ENCODE measurements around the gene TACR2.

Gene TACR2

DNA sequence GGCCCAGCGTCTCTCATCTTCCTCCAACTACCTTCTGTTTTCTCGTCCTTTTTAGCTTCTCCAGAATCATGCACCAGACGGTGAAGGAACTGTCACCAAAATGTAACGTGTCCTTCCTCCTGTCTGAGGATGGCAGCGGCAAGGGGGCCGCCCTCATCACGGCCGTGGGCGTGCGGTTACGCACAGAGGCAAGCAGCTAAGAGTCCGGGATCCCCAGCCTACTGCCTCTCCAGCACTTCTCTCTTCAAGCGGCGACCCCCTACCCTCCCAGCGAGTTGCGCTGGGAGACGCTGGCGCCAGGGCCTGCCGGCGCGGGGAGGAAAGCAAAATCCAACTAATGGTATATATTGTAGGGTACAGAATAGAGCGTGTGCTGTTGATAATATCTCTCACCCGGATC, 15.8 kb downstream of the TACR2 start:
- DNase-seq: no peak

DNA sequence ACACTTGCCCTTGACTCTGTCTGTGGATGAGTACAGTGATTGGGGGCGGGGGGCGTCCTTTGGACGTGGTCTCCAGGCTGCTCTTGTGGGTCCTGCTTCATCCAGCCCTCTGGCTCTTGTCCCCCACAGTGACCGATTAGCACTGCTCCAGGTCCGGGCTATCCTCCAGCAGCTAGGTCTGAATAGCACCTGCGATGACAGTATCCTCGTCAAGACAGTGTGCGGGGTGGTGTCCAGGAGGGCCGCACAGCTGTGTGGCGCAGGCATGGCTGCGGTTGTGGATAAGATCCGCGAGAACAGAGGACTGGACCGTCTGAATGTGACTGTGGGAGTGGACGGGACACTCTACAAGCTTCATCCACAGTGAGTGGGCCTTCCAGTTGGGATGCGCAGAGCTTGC, 18.3 kb downstream of the TACR2 start:
- DNase-seq: no peak

DNA sequence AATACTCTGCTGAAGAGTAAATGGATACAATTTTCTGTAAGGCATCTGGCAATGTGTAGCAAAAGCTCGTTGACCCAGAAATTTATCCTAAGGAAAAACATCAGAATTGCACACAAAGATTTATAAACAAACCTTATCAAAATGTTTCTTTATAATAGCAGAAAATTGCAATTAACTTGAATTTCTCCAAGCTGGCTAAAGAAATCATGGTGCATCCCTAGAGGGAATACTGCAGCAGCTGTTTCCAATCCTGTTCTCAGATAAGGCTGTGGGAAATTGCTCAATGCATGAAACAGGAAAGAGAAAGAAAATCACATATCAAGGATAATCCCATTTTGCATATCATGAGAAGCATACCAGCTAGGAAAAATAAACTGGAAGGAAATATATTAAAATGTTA, 18.7 kb downstream of the TACR2 start:
- DNase-seq: no peak

DNA sequence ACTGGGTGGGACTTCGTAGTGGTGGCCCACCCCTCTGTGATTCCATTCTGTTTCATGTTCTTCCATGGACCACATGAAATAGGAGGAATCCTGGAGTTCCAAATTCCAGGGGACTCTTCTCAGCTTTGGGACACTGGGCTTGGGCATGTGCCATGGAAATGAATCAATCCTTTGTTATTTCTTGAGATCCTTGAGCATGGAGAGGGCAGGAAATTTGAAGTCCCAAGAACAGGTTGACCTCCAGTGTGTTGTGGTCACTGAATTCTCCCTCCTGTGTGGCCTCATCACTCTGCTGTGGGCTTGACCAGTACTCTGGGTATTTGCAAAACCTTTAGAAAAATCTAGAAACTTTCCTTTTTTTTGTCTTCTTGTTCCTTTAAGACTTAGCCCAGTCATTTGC, 22.7 kb downstream of the TACR2 start:
- DNase-seq: no peak

DNA sequence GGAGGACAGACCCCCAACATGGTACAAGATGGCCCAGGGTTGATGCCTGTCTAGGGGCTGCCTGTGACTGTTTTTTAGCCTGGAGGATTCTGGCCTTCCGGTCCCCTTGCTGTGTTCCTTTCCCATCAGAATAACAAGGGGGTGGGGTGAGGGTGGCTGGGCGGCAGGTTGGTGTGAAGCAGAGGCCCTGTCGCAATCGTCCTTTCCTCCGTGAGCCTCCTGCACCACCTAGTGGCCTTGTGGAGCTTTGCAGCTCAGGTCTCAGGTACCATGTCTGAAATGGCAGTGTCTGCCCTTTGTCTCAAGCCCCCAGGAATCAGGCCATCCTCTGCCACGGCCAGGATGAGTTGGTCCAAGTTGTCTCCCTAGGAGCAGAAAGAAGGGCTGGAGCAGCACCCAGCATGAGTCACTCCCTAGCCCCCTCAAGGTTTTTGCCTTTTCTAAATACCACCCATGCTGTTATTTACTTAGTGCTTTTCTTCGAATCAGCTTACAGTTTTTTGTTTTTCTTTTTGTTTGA, 24.2 kb downstream of the TACR2 start:
- peak; percentile 70 for DNase-seq

DNA sequence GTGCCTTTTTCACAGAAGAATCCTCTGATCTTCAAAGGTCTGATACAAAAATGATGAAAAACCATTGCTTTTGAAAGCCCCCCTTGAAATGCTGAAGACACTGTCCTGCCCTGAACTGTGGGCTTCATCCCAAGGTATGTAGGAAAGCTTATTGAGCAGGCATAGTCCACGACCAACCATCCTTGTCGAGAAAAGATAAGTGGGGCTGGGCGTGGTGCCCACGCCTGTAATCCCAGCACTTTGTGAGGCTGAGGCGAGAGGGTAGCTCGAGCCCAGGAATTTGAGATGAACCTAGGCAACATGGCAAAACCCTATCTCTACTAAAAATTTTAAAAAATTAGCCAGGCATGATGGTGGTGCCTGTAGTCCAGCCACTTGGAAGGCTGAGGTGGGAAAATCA, 25.6 kb downstream of the TACR2 start:
- DNase-seq: no peak

DNA sequence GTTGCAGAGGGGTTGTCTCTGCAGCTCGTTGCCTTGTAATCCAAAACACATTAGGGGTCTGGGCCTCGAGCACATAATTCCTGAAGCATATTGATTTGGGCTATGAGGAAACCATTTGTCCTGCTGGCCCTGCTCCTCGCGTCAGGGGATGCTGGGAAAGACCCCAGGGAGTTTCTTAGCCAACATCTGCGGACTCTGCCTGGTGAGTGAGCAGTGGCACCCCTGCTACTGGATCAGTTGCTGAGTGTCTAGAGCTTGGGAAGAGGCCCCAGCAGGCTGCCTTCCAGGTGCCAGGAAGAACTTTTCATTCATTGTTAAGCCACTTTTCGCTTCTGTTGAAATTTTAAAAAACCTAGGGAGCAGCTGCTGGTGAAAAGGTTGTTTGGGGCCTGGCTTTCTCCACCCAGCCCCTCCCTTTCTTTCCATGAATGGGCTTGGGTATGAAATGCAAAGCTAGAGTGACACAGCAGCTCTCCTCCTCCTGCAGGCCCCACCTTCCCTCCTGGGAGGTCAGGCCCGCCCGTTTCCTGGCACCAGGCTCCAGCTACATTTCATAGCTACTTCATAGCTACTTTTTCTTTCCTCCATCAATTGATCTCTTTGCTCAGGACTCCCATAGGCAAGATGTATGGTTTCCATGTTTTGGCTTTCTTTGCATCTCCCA, 26.8 kb downstream of the TACR2 start:
- no peak for DNase-seq

DNA sequence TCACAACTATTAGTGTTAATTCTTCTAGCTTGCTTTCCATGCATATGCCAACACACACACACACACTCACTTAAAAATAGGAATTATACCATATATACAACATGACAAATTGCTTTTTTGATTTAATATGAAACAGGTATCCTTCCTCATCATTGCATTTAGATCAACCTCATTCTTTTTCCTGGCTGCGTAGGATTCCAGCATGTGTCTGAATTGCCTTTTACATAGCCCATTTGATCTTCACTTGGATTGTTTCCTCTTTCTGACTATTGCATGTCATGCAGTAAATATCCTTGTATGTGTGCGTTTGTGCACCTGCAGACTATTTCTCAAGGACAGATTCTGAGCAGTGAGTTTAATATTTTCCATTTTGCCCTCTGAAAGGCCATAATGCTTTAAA, 28.2 kb downstream of the TACR2 start:
- DNase-seq: no peak

DNA sequence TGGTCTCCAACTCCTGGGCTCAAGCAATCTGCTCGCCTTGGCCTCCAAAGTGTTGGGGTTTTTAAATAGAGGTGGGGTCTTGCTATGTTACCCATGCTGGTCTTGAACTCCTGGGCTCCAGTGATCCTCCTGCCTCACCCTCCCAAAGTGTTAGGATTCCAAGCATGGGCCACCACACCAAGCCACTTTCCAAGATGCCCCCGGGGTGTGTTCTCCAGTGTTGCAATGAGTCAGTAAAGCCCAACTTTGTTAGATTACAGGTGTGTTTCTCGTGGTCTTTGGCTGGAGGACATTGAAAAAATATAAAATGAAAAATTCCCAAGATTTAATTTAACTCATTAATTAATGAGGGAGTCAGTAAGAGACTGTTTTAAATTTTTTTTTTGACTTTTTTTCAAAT, 29.2 kb downstream of the TACR2 start:
- DNase-seq: no peak

DNA sequence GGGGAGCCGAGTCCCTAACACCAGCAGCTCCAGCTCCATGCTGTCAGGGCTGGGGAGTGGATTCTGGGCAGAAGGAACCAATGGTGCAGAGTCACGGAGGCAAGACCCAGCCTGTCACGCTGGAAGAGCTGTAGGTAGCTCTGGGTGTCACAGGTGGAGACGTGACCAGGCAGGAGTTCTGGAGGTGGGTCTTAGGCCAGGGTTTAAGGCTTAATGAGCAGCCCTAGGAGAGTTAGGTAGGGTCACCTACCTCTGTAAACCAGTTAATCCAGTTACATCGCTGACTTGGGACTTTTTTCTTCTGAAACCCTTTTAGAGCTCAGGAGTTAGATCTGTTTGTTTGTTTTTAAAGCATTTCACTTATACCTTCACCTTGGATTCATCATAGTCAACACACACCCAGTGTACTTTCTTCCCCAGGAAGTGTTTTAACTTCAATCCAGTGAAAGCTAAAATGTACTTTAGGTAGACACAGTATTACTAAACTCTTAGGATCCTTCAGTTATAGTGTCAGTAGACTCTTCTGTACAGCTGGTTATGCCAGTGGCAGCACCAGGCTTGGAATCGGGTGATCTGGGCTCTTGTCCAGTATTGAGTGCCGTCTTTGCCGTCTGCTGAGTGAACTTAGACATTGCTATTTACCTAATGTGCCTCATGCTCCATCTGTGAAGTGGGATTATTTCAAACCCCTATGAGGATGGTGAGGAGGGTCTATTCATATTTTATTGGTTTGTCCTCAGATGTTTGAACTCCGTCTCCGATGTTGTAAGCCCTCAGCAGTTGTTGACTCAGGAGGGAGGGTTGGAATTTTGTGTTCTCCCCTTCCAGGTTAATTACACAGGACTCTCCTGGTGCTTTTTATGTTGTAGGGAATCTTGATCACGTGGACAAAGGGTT, 31.0 kb downstream of the TACR2 start:
- no peak for DNase-seq

DNA sequence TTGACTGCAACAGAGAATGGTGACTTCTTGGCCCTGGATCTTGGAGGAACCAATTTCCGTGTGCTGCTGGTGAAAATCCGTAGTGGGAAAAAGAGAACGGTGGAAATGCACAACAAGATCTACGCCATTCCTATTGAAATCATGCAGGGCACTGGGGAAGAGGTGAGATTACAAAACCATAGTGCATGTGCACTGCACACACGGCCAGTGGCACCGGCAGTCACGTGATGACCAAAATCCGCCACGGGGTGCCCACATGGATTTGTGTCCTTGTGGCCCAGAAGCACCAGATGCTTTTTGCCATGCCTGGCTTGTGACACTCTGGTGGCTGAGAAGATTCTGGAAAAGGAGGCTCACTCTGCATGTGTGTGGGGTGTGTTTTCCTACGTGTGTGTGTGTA, 32.4 kb downstream of the TACR2 start:
- no peak for DNase-seq

DNA sequence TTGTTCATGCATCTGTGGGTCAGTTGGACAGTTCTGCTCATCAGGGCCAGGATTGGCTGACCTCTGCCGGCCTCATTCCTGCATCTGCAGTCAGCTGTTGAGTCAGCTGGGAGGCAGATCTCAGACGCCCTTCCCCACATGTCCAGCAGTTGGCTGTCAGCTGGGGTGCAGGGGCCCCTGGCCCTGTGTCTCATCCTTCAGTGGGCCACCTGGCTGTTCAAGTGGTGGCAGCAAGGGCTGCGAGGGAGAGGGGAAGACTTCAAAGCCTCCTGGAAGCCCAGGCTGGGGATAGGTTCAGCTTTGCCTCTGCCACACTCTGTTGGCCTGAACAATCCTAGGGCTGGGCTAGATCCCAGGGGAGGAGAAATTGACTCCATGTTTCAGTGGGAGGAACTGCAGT, 33.2 kb downstream of the TACR2 start:
- no peak for DNase-seq

DNA sequence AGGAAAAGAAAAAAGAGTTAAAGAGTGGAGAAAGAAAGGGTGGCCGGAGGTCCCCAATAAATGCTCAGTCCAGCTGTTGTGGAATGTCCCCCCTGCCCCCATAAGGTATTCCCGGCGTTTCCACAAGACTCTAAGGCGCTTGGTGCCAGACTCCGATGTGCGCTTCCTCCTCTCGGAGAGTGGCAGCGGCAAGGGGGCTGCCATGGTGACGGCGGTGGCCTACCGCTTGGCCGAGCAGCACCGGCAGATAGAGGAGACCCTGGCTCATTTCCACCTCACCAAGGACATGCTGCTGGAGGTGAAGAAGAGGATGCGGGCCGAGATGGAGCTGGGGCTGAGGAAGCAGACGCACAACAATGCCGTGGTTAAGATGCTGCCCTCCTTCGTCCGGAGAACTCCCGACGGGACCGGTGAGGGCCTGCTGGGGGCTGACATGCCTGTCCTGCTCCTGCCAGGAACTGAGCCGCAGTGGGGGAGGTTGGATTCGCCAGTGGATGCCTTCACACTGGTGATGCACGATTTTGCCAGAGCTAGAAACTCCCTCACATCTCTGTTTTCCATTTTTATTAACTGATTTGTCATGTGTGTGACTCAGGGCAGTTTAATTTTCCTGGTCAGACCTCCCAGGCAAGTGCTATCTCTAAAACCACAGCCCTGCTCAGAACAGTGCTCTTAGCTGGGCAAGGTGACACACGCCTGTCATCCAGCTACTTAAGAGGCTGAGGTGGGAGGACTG, 34.2 kb downstream of the TACR2 start:
- no peak for DNase-seq

DNA sequence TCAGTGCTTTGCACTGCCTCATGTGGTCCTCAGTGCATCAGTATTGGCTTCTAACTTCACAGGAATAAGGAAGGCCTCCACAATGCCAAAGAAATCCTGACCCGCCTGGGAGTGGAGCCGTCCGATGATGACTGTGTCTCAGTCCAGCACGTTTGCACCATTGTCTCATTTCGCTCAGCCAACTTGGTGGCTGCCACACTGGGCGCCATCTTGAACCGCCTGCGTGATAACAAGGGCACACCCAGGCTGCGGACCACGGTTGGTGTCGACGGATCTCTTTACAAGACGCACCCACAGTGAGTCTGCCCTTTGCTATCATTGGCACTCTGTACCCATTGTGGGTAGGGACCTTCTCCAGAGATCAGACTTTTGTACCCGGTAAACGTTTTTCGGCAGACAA, 36.9 kb downstream of the TACR2 start:
- DNase-seq: no peak

DNA sequence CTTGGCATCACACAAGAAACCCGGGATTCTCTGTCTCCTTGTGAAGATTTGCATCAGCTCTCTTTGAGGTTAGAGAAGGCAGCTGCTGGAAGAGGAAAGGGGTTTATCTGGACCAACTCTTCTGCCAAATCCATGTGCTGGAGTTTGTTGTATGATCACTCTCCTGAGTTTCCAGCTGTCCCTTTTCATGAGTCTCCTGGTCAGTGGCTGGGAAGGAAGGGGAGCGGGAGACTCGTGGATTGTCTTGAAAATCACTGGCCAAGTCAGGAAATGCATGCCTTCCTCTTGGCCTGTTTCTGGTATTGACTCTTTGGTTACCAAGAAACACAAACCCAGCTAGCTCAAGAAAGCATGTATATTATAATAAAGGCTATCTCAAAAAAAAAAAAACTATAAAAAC, 38.8 kb downstream of the TACR2 start:
- DNase-seq: no peak

DNA sequence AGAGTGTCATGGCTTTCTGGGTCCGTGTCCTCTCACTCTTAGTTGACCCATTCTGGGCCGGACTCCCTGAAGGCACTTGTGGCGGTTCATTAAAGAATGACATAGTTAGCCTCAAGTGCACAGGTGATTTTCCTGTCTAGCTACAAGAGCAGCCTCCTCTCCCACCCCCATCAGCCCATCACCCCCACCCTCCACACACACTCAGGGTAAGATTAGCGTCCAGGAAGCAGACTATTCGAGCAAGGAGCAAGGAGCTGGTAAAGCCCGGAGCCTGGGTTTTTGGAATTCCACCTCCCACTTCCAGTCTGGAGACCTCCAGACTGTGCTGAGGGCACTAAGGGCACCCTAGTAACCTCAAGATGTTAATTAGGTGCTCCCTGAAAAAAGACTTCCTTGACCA, 39.5 kb downstream of the TACR2 start:
- DNase-seq: no peak

DNA sequence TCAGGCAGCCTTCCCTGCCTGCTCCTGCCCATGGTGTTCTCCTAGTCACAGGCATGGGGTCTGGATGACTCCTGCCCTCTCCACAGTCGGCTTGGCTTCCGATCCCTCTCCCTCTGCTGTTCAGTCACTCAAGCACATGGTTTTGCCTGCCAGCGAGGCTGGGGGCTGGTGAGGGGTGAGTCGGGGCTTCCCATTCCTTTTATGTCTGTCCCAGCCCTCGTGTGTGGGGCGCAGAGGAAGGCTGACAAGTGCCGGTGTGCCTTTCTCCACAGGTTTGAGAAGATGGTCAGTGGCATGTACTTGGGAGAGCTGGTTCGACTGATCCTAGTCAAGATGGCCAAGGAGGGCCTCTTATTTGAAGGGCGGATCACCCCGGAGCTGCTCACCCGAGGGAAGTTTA, 40.1 kb downstream of the TACR2 start:
- DNase-seq: no peak

DNA sequence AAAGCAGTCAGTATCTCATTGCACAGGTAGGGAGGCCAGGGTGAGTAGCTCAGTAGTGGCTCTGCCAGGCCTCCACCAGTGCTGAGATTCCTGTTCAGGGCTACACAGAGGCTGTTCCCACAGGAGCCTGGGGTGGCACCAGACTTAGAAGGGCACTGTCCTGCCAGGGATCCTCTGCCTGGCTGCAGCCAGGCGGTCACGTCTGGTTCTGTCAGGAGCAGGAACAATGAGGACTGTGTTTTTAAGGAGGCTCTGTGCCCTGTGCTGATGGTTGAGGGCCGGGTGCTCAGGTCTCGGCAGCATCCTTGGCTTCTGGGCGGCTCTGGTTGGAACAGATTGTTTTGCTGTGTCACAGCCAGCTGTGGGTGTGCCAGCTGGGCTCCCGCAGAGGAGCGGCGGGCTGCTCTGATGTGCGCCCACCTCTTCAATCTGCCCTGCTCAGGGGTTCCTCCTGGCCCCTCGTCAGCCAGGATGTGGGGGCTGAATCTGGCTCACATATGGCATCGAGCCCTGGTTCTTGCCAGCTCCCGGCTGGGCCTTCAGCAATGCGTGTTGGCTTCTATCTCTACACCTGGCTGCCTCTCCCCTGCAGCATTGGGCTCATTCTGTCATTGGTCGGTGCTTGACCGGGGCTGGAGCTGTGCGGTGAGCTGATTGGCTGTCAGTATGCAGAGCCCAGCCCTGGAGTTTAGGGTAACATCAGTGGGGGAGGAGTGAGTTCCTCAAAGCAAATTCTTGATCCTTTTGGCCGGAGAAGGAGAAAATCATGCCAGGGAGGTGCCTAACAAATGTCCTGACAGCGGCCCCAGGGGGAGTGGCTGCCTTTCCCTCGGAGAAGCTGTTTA, 41.2 kb downstream of the TACR2 start:
- no peak for DNase-seq

DNA sequence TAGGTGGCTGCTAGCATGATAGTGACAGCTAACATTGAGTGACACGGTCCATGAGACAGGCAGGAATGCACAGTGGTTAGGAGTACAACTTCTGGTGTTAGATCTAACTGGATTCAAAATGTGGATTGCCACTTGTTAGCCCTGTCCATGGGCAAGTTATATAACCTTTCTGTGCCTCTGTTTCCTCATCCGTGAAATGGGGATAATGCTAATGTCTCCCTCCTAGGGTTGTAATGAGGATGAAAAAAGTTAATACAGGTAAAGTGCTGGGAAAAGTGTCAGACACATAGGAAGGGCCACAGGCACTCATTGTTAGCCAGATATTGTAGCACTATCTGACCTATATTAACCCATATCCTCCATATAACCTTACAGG, 41.8 kb downstream of the TACR2 start:
- no peak for DNase-seq

DNA sequence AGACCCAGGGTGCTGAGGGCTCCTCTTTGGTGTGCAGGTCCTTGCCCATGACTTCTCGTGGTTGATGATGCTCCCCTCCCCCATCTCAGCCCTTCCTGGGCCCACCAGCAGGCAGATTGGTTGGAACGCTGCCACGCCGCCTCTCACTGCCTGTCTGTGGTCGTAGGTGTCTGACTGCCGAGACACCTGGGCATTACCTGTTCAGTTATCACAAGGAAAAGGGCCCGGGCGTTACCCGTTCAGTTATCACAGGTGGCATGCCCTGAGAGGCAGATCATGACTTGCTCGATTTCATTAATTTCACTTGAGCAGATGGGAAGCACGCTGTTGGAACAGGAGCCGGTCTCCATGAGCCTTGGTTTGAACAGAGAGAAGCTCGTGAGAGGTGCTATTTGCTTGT, 42.5 kb downstream of the TACR2 start:
- DNase-seq: no peak

DNA sequence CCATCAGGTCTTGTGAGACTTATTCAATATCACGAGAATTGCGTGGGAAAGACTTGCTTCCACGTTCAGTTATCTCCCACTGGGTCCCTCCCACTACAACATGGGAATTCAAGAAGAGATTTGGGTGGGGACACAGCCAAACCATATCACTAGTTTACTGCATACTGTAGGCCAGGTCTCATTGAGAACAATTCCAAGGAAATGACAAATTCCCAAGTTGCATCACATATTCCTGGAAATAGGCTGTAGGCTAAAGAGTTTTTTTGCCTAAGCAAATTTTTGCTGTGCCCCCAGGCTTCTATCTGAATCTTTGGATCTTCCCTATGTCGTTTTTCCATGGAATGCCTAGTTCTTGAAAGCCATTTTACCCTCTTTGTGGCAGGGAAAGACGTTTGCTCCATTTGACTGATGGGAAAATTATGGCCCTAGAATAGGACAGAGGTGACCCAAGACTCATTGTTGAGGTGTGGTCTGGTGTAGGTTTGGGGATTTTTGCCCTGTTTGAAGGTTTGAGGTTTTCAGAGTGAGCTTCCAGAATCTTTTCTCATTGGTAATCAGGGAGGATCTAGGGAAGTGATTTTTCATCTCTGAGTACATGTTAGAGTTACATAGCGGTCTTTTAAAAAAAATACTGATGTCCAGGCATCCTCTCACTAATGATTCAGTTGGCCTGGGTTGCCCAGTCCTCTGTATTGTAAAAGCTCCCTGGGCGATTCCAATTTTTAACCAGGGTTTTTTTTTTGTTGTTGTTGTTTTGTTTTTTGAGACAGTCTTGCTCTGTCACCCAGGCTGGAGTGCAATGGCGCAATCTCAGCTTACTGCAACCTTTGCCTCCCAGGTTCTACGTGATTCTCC, 44.4 kb downstream of the TACR2 start:
- no peak for DNase-seq

DNA sequence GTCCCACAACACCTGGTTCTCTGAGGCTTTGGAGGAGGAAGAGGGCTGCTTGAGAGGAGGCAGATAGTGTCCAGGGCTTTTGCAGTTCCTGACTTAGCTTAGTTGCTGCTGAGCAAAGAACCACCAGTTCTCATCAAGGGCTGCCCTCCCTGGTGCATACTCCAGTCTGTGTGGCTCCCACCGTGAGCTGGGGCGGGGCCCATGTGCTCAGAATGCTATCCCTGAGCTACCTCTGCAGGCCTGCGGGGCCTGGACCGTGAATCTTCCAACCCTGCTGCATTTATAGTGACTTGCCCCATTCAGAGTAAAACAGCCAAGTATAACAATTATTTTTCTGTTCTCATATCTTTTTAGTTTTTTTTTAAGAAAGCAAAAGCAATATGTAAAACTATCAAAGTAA, 49.2 kb downstream of the TACR2 start:
- no peak for DNase-seq

Data from T-helper 9 cell (primary cell).